ENCODE measurements around the gene CD1D.

The CD1D gene

DNA sequence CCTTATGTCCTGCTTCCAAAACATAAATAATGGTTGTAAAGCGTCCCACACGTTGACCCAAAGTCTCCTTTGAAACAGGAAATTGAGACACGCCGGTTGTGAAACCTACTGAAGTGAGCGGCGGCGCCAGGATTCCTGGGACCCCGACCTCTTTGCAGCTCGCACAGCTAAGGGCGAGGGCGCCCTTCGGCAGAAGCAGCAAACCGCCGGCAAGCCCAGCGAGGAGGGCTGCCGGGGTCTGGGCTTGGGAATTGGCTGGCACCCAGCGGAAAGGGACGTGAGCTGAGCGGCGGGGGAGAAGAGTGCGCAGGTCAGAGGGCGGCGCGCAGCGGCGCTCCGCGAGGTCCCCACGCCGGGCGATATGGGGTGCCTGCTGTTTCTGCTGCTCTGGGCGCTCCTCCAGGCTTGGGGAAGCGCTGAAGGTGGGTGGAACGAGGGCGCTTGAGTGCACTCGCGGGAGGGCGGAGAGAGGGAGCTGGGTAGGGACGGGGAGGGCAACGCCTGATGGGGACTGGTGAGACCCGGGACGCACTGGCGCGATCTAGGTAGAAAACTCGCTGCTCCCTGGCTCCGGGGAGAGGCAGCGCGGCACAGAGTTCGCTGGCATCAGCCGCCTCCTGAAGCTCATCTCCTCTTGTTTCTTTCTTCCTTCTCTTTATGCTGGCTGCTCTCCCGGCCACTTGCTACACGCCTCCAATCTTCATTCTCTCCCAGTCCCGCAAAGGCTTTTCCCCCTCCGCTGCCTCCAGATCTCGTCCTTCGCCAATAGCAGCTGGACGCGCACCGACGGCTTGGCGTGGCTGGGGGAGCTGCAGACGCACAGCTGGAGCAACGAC is at the start of gene CD1D:
CD1D (plus strand) TSS at position 155 of the 836 bp plus-strand sequence; CDS start at position 362, 207 bp downstream.
- no peak for DNase-seq
- in situ Hi-C loops (cut with MboI; ENCODE audit: low pct_unique_long_range_greater_than_20kb, low sequenced_read_pairs) = no loop called here

- in situ Hi-C loops (cut with MboI; ENCODE audit: low pct_unique_long_range_greater_than_20kb, low sequenced_read_pairs) = no loop called here
- no peak for DNase-seq
Measured at GRCh38 chr1:158131217-158131616, 49.5 kb upstream of the CD1D start.

DNA sequence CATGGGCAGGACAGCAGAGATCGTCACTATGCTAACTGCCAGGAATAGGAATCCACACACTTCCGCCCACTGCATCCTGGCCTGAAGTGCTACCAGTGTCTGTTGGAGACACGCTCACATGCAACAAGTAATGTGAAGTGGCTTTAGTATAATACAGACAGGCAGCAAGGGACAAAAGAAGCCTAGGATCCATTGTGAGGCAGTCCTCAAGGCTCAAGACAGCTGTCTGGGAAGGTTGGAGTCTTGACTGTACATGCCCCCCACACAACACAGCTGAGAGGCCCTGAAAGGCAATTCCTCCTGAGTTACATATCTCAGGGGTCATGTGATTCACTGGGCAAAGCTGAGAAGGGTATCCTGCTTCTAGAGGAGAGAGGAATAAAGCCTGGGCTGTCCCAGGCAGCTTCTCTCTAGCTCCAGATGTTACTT is 39.9 kb upstream of the CD1D start:
- DNase-seq = no peak
- in situ Hi-C loops (cut with MboI; ENCODE audit: low pct_unique_long_range_greater_than_20kb, low sequenced_read_pairs) = no loop called here

GRCh38 chr1:158145173-158145719 is 35.4 kb upstream of the CD1D start:
- in situ Hi-C loops (cut with MboI; ENCODE audit: low pct_unique_long_range_greater_than_20kb, low sequenced_read_pairs) = no loop called here
- DNase-seq = no peak

DNA sequence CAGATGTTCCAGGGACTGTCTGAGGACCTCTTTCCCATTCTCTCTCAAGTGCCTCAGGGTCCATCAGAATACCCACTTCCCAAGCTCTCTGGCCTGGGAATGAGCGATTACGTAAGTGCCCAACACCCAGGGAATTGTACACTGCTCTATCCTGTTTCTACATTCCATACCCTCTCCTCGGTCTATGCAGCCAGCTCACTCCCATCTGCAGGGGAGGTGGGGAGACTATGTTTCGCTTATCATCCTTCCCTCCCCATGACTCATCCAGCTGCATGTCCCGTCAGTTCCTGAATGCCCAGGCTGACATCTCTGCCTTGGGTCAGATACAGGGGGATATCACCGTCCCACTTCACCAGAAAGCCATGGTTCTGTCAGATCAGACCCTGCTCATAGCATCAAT is 34.5 kb upstream of the CD1D start:
- no peak for DNase-seq
- in situ Hi-C loops (cut with MboI; ENCODE audit: low pct_unique_long_range_greater_than_20kb, low sequenced_read_pairs) = no loop called here

DNA sequence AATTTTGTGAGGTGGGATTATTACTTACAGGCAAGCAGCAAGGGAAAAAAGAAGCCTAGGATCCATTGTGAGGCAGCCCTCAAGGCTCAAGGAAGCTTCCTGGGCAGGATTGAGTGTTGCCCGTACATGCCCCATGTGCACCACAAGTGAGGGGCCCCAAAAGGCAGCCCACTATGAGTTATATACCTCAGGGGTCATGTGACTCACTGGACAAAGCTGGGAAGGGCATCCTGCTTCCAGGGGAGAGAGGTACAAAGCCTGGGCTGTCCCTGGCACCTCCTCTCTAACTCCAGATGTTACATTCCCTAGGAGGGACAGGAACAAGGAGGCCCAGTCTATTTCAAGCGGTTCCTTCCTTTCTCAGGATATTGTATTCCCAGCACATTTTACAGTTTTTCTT is 34.0 kb upstream of the CD1D start:
- in situ Hi-C loops (cut with MboI; ENCODE audit: low pct_unique_long_range_greater_than_20kb, low sequenced_read_pairs) = no loop called here

DNA sequence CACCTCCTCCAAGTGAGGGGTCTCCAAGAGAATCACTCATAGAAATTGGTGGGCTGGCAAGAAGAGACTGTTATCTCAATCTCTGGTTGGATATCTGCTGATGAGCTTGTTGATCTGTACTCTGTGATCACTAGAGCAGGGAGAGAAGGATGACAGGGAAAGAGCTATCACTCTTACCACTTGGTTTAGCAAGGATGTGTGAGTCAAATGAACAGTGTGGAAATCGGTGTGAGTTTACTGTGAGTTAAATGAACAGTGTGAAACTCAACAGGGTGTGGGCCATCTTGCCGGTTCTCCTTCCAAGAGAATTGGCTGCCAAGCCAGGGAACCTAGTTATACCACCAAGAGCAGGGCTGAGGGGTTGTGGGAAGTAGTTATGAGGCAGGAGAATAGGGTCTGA is 33.3 kb upstream of the CD1D start:
- DNase-seq = no peak
- in situ Hi-C loops (cut with MboI; ENCODE audit: low pct_unique_long_range_greater_than_20kb, low sequenced_read_pairs) = no loop called here

More for the DNA sequence above, 34.0 kb upstream of the CD1D start:
- DNase-seq = no peak

GRCh38 chr1:158147869-158148268 is 32.8 kb upstream of the CD1D start:
- in situ Hi-C loops (cut with MboI; ENCODE audit: low pct_unique_long_range_greater_than_20kb, low sequenced_read_pairs) = no loop called here
- DNase-seq = no peak

DNA sequence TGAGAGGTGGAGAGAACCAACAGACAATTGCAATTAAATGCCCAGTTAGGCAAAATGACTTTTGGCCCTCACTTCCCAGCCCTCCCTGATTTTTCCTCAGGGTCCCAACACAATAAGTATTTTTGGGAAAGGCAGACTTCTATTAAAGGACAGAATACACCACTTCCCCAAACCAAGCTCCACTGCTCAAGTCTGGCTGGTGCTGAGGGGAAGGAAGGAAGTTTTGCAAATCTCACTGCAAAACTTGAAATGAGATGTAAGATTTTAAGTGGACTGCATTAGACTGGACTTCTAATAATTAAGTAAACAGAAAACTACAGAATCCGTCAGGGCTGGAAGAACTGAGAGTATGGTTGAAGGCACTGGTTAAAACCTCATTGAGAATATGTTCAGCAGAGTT is 32.2 kb upstream of the CD1D start:
- in situ Hi-C loops (cut with MboI; ENCODE audit: low pct_unique_long_range_greater_than_20kb, low sequenced_read_pairs) = no loop called here
- no peak for DNase-seq

- no peak for DNase-seq
- in situ Hi-C loops (cut with MboI; ENCODE audit: low pct_unique_long_range_greater_than_20kb, low sequenced_read_pairs) = no loop called here
Measured at GRCh38 chr1:158149175-158149574, 31.5 kb upstream of the CD1D start.

DNA sequence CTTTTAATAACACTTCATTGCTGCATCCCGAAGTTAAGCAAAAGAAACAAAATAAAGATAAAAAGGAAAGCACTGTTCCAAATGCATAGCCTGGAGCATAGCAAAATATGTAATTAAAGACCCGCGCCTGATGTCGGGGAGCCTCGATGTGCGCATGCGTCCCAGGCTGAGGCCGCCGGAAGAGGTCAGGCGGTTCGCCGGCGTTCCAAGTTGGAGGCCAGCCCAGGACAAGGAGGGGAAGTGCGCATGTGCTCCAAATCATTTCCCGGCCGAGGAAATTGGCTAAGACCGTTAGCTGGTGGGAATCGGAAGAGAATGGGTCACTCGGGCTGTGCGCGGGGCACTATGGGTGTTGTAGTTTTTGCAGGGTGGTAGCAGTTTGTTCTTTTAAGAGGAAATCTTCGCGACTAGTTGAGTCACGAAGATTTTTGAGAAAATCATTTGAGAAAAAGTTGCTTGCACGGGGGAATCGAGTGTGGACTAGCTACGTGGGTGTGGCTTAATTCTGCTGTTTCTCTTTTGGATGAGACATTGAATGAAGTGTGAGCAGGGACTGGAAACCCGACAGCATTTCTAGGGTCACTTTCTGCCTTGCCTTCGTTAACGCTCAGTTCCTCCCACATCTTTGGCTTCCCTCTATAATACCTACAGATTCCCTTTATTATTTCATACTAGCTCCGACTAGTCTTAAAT is 31.0 kb upstream of the CD1D start:
- DNase-seq = peak; percentile 57
- in situ Hi-C loops (cut with MboI; ENCODE audit: low pct_unique_long_range_greater_than_20kb, low sequenced_read_pairs) = no loop called here

GRCh38 chr1:158150523-158150922 is 30.2 kb upstream of the CD1D start:
- no peak for DNase-seq
- in situ Hi-C loops (cut with MboI; ENCODE audit: low pct_unique_long_range_greater_than_20kb, low sequenced_read_pairs) = no loop called here

GRCh38 chr1:158153179-158153578 is 27.5 kb upstream of the CD1D start:
- no peak for DNase-seq
- in situ Hi-C loops (cut with MboI; ENCODE audit: low pct_unique_long_range_greater_than_20kb, low sequenced_read_pairs) = no loop called here

- no peak for DNase-seq
- in situ Hi-C loops (cut with MboI; ENCODE audit: low pct_unique_long_range_greater_than_20kb, low sequenced_read_pairs) = no loop called here
Measured at GRCh38 chr1:158153746-158154444, 26.8 kb upstream of the CD1D start.

DNA sequence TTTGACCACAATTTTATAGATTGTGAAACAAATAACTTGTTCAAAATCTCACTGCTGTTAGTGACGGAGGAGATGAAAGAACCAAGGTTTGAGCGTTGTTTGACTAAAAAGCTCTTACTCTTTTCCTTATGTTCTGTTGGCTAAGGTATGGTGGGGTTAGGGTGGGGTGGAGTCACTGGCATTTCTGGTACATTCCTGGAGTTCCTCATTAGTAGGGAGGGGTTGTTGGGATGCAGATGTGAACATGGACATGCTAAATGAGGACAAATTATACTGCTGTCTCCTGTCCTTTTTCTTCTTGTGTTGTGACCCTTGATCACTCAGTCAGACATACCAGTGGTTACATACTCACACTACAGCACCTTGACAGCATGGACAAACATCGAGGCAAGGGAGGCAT is 26.2 kb upstream of the CD1D start:
- in situ Hi-C loops (cut with MboI; ENCODE audit: low pct_unique_long_range_greater_than_20kb, low sequenced_read_pairs) = no loop called here
- no peak for DNase-seq

GRCh38 chr1:158155673-158156072 is 25.0 kb upstream of the CD1D start:
- in situ Hi-C loops (cut with MboI; ENCODE audit: low pct_unique_long_range_greater_than_20kb, low sequenced_read_pairs) = no loop called here
- DNase-seq = no peak

DNA sequence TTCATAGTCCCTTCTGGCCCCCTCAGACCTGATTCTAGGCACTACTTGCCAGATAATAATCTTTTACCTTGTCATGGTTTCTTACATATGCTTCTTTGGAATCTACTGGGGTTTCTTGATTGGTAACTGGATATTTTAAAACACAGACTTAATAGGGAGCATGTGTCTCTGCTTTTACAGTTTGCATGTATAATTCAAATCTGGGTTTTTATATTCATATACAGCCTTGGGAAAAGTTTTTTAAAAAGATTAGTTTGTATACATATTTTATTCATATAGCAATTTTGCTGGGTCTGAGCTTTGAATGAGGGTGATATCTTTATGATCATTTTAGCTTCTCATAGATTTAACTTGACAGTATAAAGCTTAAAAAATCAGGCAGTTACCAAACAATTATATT is 21.1 kb upstream of the CD1D start:
- in situ Hi-C loops (cut with MboI; ENCODE audit: low pct_unique_long_range_greater_than_20kb, low sequenced_read_pairs) = no loop called here
- no peak for DNase-seq

- no peak for DNase-seq
- in situ Hi-C loops (cut with MboI; ENCODE audit: low pct_unique_long_range_greater_than_20kb, low sequenced_read_pairs) = no loop called here
Measured at GRCh38 chr1:158161446-158161845, 19.2 kb upstream of the CD1D start.

DNA sequence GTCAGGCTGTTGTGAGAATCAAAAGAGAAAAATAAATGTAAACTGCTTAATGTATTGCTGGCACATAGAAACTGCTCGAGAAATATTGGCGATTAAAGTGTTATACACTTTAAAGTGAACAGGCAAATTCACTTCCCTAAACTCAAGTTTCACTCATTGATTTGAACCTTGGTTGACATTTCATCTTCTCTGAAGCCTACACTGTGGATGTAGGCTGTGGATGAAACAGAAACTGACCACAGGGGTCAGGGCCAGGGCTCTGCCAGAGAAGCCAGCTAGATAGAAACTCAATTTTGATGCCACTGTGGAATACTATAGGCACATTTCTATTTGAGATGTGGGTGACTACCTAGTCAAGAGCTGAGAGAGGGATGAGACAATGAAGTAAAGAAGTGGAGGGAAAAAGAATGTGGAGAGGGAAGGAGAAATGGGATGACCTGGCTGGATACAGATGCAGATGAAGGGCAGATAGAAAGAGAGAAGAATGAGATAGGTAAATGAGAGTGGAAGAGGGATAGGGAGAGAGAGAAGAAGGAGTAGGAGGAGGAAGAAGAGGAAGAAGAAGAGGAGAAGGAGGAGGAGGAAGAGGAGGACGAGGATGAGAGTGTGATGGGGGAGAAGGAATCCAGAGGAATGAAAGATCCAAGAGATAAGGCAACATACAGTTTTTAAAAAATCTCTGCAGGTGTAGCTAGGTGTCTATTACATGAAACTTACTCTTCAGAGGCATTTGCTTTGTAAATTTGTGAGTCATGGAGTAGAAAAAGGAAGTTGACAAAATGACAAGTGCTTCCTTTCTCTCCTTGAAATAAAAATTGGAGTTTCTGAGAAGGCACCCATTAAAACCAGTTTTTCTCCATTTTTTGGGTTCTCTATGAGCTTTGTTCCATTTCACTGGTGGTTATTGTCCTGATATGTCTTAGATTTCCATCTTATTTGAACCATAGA is 17.4 kb upstream of the CD1D start:
- in situ Hi-C loops (cut with MboI; ENCODE audit: low pct_unique_long_range_greater_than_20kb, low sequenced_read_pairs) = no loop called here
- no peak for DNase-seq
